Stomach (tissue), 9 donors: ENCODE data around the gene PCARE. TPM values are rescaled to one million over a fixed set of nuclear protein-coding genes. Genes with fewer than 3 reads are reported as not detected.

Experiments
- DNase-seq, 2 donors: peaks; one replicate each; pipeline versions ENCODE4 v3.0.0 to v3.0.0-alpha.2; 2013 to 2019
- H3K27ac ChIP-seq, 5 donors: fragments of 200-600 bp in 4 of 5; sonication (generic) in 4 of 5; one replicate each; pipeline ENCODE4 v1.5.1; 2013 to 2019; ENCODE audit warnings: mild to moderate bottlenecking in 1 of 5, moderate library complexity in 1 of 5
- H3K27me3 ChIP-seq, 3 donors: fragments of 200-600 bp; sonication (generic); one replicate each; pipeline ENCODE4 v1.5.1; 2017 to 2019; ENCODE audit warnings: mixed run types in 1 of 3
- H3K36me3 ChIP-seq, 4 donors: fragments of 200-600 bp; sonication (generic); 1 replicate in 3 of 4; 2 replicates in 1 of 4; pipeline ENCODE4 v1.5.1; 2016 to 2019
- H3K4me1 ChIP-seq, 4 donors: fragments of 200-600 bp; sonication (generic); one replicate each; pipeline ENCODE4 v1.5.1; 2016 to 2019
- H3K4me3 ChIP-seq, 4 donors: fragments of 200-600 bp; sonication (generic) in 3 of 4; one replicate each; pipeline ENCODE4 v1.5.1; 2016 to 2019; ENCODE audit warnings: mild to moderate bottlenecking in 1 of 4
- H3K9me3 ChIP-seq, 4 donors: fragments of 200-600 bp; sonication (generic); one replicate each; pipeline ENCODE4 v1.5.1; 2016 to 2019
- CTCF ChIP-seq, 7 experiments: fragments of 450-650 bp in 4 of 7; fragments of 200-600 bp in 3 of 7; sonication (generic) in 3 of 7; IDR thresholded peaks; one replicate each; pipeline ENCODE4 v1.5.1; 2016 to 2019; ENCODE audit warnings: antibody characterized with exemption in 7 of 7, control low read depth in 2 of 7, mild to moderate bottlenecking in 1 of 7
- EP300 ChIP-seq: sonication (generic); formaldehyde crosslinking; IDR thresholded peaks from one replicate; pipeline ENCODE4 v1.6.1; 2017; ENCODE audit warnings: antibody characterized with exemption
- POLR2A ChIP-seq, 4 donors: fragments of 450-650 bp; IDR thresholded peaks; one replicate each; pipeline ENCODE4 v1.6.1; 2016; ENCODE audit warnings: antibody characterized with exemption in 4 of 4, control low read depth in 2 of 4, mild to moderate bottlenecking in 1 of 4, moderate library complexity in 1 of 4
- POLR2AphosphoS5 ChIP-seq, 3 donors: sonication (generic); formaldehyde crosslinking; IDR thresholded peaks; one replicate each; pipeline ENCODE4 v1.6.1; 2016; ENCODE audit warnings: antibody characterized with exemption in 3 of 3
- WGBS, 5 donors: extraction: QIAGEN DNeasy Blood & Tissue Kit in 3 of 5; methylation state at CpG; one replicate each; pipeline versions ENCODE4 v1.1.5 to v1.1.7; 2013 to 2018; 5-methylcytosine and 5-hydroxymethylcytosine counted together
- intact Hi-C: fragments of 100-400 bp; cut with DNase I; formaldehyde crosslinking; loops from one replicate; pipeline ENCODE4 v1.15.1; 2023; ENCODE audit warnings: low total_unique reads
- polyA plus RNA-seq, 3 donors: library from polyadenylated mRNA; stranded (reverse); fragments of 200-250 nt; gene quantifications; one replicate each; pipeline ENCODE4 v1.2.3, GENCODE V29; 2013
- total RNA-seq, 5 donors: library from RNA; depleted of rRNA; stranded (reverse); fragments of >200 nt; gene quantifications; one replicate each; pipeline versions ENCODE4 v1.1.0 to v1.2.3, GENCODE V29; 2014 to 2016
- donor health status: healthy with polysubstance abuse.
- donor health status: Bipolar disorder and iron deficiency.
- donor health status: healthy.

The PCARE gene
- total and polyA plus RNA-seq, 8 donors: 0.06 to 2.9 (median 0.08) TPM; not detected in 5

- 90 to 96% (median 93%) methylated on average over 5 to 12 of the region's 12 CpGs for WGBS, 5 donors
- no peaks in the 10 kb centered on the region for H3K4me1 ChIP-seq
Observed at GRCh38 chr2:29051730-29052129, 22.6 kb downstream of the PCARE start.

DNA sequence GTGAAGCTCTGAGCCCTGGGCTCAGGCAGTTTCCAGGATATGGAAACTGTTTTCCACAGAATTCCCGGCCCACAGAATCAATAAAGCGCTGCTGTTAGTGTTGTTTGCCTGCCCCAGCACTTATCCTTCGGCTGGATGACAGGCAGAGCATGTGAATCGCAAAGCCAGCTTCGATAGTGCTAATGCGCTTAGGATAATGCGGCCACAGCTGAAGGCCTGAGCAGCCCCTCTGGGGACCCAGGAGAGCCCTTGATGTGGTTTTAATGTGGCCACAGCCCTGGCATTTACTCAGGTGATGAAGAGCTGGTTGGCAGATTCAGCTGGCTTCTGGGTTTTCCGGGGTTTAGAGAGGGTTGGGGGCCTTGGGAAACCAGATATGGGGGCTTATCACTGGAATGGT is 23.7 kb downstream of the PCARE start:
- Histone ChIP-seq H3K27me3 (no peaks in the 10 kb centered on the region), H3K4me3 (no peak overlapping the region), H3K36me3 (no peaks in the 10 kb centered on the region), H3K4me1 (no peaks in the 10 kb centered on the region), H3K9me3 (no peaks in the 10 kb centered on the region), H3K27ac (no peak overlapping the region)
- intact Hi-C loops: no loop called here
- peak in 1 of 2 donors; percentile 39 for DNase-seq
- no peak for TF ChIP-seq CTCF (IDR thresholded peaks at IDR 0.05)
- TF ChIP-seq POLR2AphosphoS5 (IDR thresholded peaks at IDR 0.05): no peak
- TF ChIP-seq EP300: no peak
- no peak for TF ChIP-seq POLR2A (IDR thresholded peaks at IDR 0.05)
- WGBS, 5 donors: 58 to 78% (median 63%) methylated on average over 8 of the region's 8 CpGs

More at GRCh38 chr2:29051730-29052129, 22.6 kb downstream of the PCARE start:
- TF ChIP-seq CTCF (IDR thresholded peaks at IDR 0.05) (no peak), POLR2AphosphoS5 (IDR thresholded peaks at IDR 0.05) (no peak), EP300 (no peak)
- no peak overlapping the region for H3K4me3 ChIP-seq
- H3K36me3 ChIP-seq: no peaks in the 10 kb centered on the region
- no peaks in the 10 kb centered on the region for H3K27me3 ChIP-seq
- intact Hi-C loops: no loop called here
- no peak overlapping the region for H3K27ac ChIP-seq
- DNase-seq: no peak
- H3K9me3 ChIP-seq: no peaks in the 10 kb centered on the region

DNA sequence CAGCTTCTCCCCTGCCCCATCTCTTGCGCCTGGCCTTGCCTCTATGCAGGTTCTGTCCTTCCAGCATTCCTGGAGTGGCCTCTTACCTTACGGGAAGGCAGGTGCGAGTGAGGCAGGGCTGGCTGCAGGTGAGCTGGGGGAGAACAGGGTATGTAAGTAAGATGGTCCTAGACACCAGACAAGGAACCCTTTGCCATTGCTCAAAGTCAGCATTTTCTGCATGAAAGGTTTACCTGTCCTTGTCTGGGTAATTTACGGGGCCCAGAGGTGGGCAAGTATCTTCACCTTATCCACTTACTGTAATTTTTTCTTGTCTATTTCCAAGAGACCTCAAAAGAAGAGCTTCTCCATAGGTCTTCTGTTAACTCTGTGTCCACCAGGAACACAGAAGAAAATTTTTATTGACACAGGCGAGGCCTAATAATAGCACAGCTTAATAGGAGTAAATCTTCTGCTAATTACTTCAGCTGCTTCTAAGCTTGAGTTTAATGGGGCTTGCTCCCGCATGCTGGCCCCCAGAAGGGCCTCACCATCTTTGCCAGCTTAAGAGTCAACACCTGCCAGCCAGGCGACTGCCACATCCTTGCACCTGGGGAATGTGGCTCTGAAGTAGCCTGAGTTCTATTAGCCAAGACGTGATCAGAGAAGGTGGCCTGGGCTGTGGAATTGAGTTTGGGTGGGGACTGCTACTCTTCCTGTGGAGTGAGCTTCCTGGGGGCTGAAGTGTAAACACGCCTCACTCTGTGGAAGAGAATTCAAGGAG is 27.1 kb downstream of the PCARE start:
- intact Hi-C loops: no loop called here
- H3K27me3 ChIP-seq: no peaks in the 10 kb centered on the region
- no peak for DNase-seq
- H3K4me1 ChIP-seq: peaks cover 0 to 12% (median 0%) of the 10 kb centered on the region in 4 donors
- H3K27ac ChIP-seq: no peak overlapping the region
- no peaks in the 10 kb centered on the region for H3K36me3 ChIP-seq
- TF ChIP-seq EP300 (no peak), CTCF (IDR thresholded peaks at IDR 0.05) (no peak), POLR2A (IDR thresholded peaks at IDR 0.05) (no peak), POLR2AphosphoS5 (IDR thresholded peaks at IDR 0.05) (no peak)
- H3K9me3 ChIP-seq: no peaks in the 10 kb centered on the region
- WGBS, 5 donors: 86 to 96% (median 89%) methylated on average over 9 of the region's 9 CpGs
- H3K4me3 ChIP-seq: no peak overlapping the region

DNA sequence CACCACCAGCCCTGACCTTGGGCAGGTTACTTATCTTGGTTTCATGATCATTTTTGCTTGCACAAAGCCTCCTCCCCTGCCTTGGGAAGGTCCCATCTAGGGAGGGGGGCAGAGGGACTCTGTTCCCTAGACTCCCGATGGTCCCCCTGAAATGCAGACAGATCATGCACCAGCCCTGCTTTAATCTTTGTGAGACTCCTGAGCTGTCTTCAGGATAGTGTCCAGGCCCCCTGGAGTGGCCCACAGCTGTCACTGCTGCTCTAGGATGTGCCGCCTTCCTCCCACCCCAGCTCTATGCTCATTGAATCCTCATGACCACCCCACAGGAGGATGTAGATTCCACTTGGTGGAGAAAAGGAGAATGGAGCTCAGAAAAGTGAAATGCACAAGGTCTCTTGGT is 28.0 kb downstream of the PCARE start:
- no peak for TF ChIP-seq POLR2AphosphoS5 (IDR thresholded peaks at IDR 0.05)
- TF ChIP-seq POLR2A (IDR thresholded peaks at IDR 0.05): no peak
- no peak for TF ChIP-seq EP300
- no peak for TF ChIP-seq CTCF (IDR thresholded peaks at IDR 0.05)
- DNase-seq: no peak
- intact Hi-C loops: no loop called here
- Histone ChIP-seq H3K9me3 (no peaks in the 10 kb centered on the region), H3K27me3 (no peaks in the 10 kb centered on the region), H3K4me3 (no peak overlapping the region), H3K4me1 (peaks cover 0 to 14% (median 0%) of the 10 kb centered on the region in 4 donors), H3K36me3 (no peaks in the 10 kb centered on the region), H3K27ac (no peak overlapping the region)
- 96 to 100% (median 99%) methylated on average over 2 of the region's 2 CpGs for WGBS, 5 donors
